MV-4-11 (cell line): ENCODE results near the gene RPL28.
A peak's percentile ranks its signal among the peaks of the same experiment; 100 is the strongest.
"Not testable (repeated sequence)": the region's sequence is repeated elsewhere in the genome, so short reads cannot be mapped to it uniquely, and the experiment has no call there.

Experiments
- DNase-seq: peaks from one replicate; lab custom pipeline; 2025; lab: John Stamatoyannopoulos, UW

Gene RPL28

GRCh38 chr19:55392820-55393761, 7.4 kb downstream of the RPL28 start:
- DNase-seq: no peak

GRCh38 chr19:55398200-55398925, 12.6 kb downstream of the RPL28 start:
- DNase-seq: peak; percentile 84

- DNase-seq: no peak
Observed at GRCh38 chr19:55400281-55401087, 14.8 kb downstream of the RPL28 start.

- DNase-seq: not testable (repeated sequence)
Observed at GRCh38 chr19:55401390-55401789, 15.7 kb downstream of the RPL28 start.

- DNase-seq: no peak
Observed at GRCh38 chr19:55402509-55402908, 16.8 kb downstream of the RPL28 start.

GRCh38 chr19:55405638-55406037, 19.9 kb downstream of the RPL28 start:
- DNase-seq: no peak

GRCh38 chr19:55406091-55406825, 20.5 kb downstream of the RPL28 start:
- DNase-seq: no peak

- DNase-seq: peak; percentile 43
Observed at GRCh38 chr19:55406826-55407549, 21.3 kb downstream of the RPL28 start.

GRCh38 chr19:55407550-55407799, 21.7 kb downstream of the RPL28 start, which contains the start of gene UBE2S:
TSS of gene UBE2S (minus strand) at chr19:55407788. CDS start at chr19:55407589, 199 bp downstream.
- not testable (repeated sequence) for DNase-seq

- DNase-seq: peak; percentile 100
Observed at GRCh38 chr19:55407800-55408532, 22.2 kb downstream of the RPL28 start.

- no peak for DNase-seq
Observed at GRCh38 chr19:55408533-55408872, 22.8 kb downstream of the RPL28 start.

- not testable (repeated sequence) for DNase-seq
Observed at GRCh38 chr19:55409179-55409578, 23.4 kb downstream of the RPL28 start.

- no peak for DNase-seq
Observed at GRCh38 chr19:55410168-55410567, 24.4 kb downstream of the RPL28 start.

GRCh38 chr19:55418185-55418584, 32.5 kb downstream of the RPL28 start:
- peak; percentile 72 for DNase-seq

- DNase-seq: no peak
Observed at GRCh38 chr19:55419103-55419502, 33.4 kb downstream of the RPL28 start.

GRCh38 chr19:55419624-55420236, 34.0 kb downstream of the RPL28 start:
- no peak for DNase-seq

GRCh38 chr19:55421281-55421680, 35.5 kb downstream of the RPL28 start:
- peak; percentile 61 for DNase-seq

- DNase-seq: no peak
Observed at GRCh38 chr19:55423225-55424005, 37.7 kb downstream of the RPL28 start.

- DNase-seq: no peak
Observed at GRCh38 chr19:55424518-55424917, 38.8 kb downstream of the RPL28 start.
